ENCODE results near the gene OPRL1. TPM values are rescaled to one million over a fixed set of nuclear protein-coding genes. Genes with fewer than 3 reads are reported as not detected.

OPRL1 gene
- 3.5 TPM for total RNA-seq

GRCh38 chr20:64080013-64080812 lies at the start of gene OPRL1:
TSS of gene OPRL1 (plus strand) at chr20:64080082. CDS start at chr20:64092721, 12,639 bp downstream.

GRCh38 chr20:64035933-64036345 lies 43.9 kb upstream of the OPRL1 start, which contains the start of gene C20orf204:
TSS of gene C20orf204 (plus strand) at chr20:64036182. CDS start at chr20:64036324, 142 bp downstream.

GRCh38 chr20:64049060-64049877 lies 30.6 kb upstream of the OPRL1 start, which contains the start of gene SOX18:
TSS of gene SOX18 (minus strand) at chr20:64049639. CDS start at chr20:64049516, 123 bp downstream.

GRCh38 chr20:64062596-64063388 lies 17.1 kb upstream of the OPRL1 start, which contains the start of gene TCEA2:
TSS of gene TCEA2 (plus strand) at chr20:64063198. CDS start at chr20:64063313, 115 bp downstream.

GRCh38 chr20:64079273-64080012 lies 439 bp upstream of the OPRL1 start, which contains the start of gene RGS19:
TSS of gene RGS19 (minus strand) at chr20:64079518. CDS start at chr20:64076886, 2,632 bp downstream.

GRCh38 chr20:64083804-64084684 lies 4.2 kb downstream of the OPRL1 start, which contains the start of gene LKAAEAR1:
TSS of gene LKAAEAR1 (minus strand) at chr20:64084398. CDS start at chr20:64084219, 179 bp downstream.

GRCh38 chr20:64106981-64107735 lies 27.3 kb downstream of the OPRL1 start, which contains the start of gene NPBWR2:
TSS of gene NPBWR2 (minus strand) at chr20:64107565. CDS start at chr20:64106831, 734 bp downstream.

Other genes with a start within 250 kb of the OPRL1 start
- gene ZBTB46, start 248.8 kb upstream of the OPRL1 start, total RNA-seq = 12.1 TPM
- not detected for gene ABHD16B, start 218.6 kb upstream of the OPRL1 start, total RNA-seq
- gene TPD52L2, start 214.8 kb upstream of the OPRL1 start, total RNA-seq = 69.2 TPM
- gene DNAJC5, start 185.0 kb upstream of the OPRL1 start, total RNA-seq = 55.5 TPM
- gene UCKL1, start 123.7 kb upstream of the OPRL1 start, total RNA-seq = 44.6 TPM
- gene ZNF512B, start 110.2 kb upstream of the OPRL1 start, total RNA-seq = 19.7 TPM
- 8.9 TPM for gene SAMD10, start 100.4 kb upstream of the OPRL1 start, total RNA-seq
- gene PRPF6, start 99.0 kb upstream of the OPRL1 start, total RNA-seq = 80.9 TPM
- gene C20orf204, start 43.9 kb upstream of the OPRL1 start, total RNA-seq = 1.0 TPM
- 7.1 TPM for gene SOX18, start 30.4 kb upstream of the OPRL1 start, total RNA-seq
- 41.7 TPM for gene TCEA2, start 16.9 kb upstream of the OPRL1 start, total RNA-seq
- gene RGS19, start 564 bp upstream of the OPRL1 start, total RNA-seq = 6.3 TPM
- gene LKAAEAR1, start 4.3 kb downstream of the OPRL1 start, total RNA-seq = 0.82 TPM
- gene NPBWR2, start 27.5 kb downstream of the OPRL1 start, total RNA-seq = not detected
- gene MYT1, start 84.4 kb downstream of the OPRL1 start, total RNA-seq = 37.3 TPM
- gene PCMTD2, start 175.7 kb downstream of the OPRL1 start, total RNA-seq = 326 TPM

All from camera-type eye (tissue), 1 donor.